Endothelial cell of hepatic sinusoid (primary cell): Measurements from ENCODE around the gene TMED7.
"Not testable (repeated sequence)": the region's sequence is repeated elsewhere in the genome, so short reads cannot be mapped to it uniquely, and the experiment has no call there.

Experiments used
- in situ Hi-C: cut with HindIII; loops from 2 replicates; pipeline ENCODE4 v1.10.0; 2017; ENCODE audit warnings: low sequenced_read_pairs

The TMED7 gene

GRCh38 chr5:115625579-115626444 is at the start of gene TMED7:
TMED7 (minus strand) TSS chr5:115626036; CDS start chr5:115625792, 244 bp downstream.
- in situ Hi-C loops: no loop called here

GRCh38 chr5:115674782-115675181 is 48.9 kb upstream of the TMED7 start:
- in situ Hi-C loops: not testable (repeated sequence)

- in situ Hi-C loops: no loop called here
Observed at GRCh38 chr5:115673596-115673995, 47.8 kb upstream of the TMED7 start.

- in situ Hi-C loops: no loop called here
Observed at GRCh38 chr5:115671939-115672338, 46.1 kb upstream of the TMED7 start.

- in situ Hi-C loops: no loop called here
Observed at GRCh38 chr5:115666023-115666422, 40.2 kb upstream of the TMED7 start.

GRCh38 chr5:115661563-115661962 is 35.7 kb upstream of the TMED7 start:
- in situ Hi-C loops: no loop called here

- in situ Hi-C loops: no loop called here
Observed at GRCh38 chr5:115661101-115661500, 35.3 kb upstream of the TMED7 start.

GRCh38 chr5:115657881-115658233 is 32.0 kb upstream of the TMED7 start:
- in situ Hi-C loops: no loop called here

- in situ Hi-C loops: no loop called here
Observed at GRCh38 chr5:115657125-115657880, 31.5 kb upstream of the TMED7 start.

- in situ Hi-C loops: no loop called here
Observed at GRCh38 chr5:115656404-115656803, 30.6 kb upstream of the TMED7 start.

- in situ Hi-C loops: no loop called here
Observed at GRCh38 chr5:115655994-115656393, 30.2 kb upstream of the TMED7 start.

GRCh38 chr5:115649541-115649940 is 23.7 kb upstream of the TMED7 start:
- in situ Hi-C loops: no loop called here

- in situ Hi-C loops: no loop called here
Observed at GRCh38 chr5:115648056-115648455, 22.2 kb upstream of the TMED7 start.

GRCh38 chr5:115645386-115645785 is 19.6 kb upstream of the TMED7 start:
- in situ Hi-C loops: not testable (repeated sequence)

- in situ Hi-C loops: no loop called here
Observed at GRCh38 chr5:115644046-115644445, 18.2 kb upstream of the TMED7 start.

GRCh38 chr5:115641948-115642347 is 16.1 kb upstream of the TMED7 start:
- in situ Hi-C loops: no loop called here

- in situ Hi-C loops: no loop called here
Observed at GRCh38 chr5:115640274-115640673, 14.4 kb upstream of the TMED7 start.

GRCh38 chr5:115639377-115639776 is 13.5 kb upstream of the TMED7 start:
- in situ Hi-C loops: no loop called here

GRCh38 chr5:115637507-115637906 is 11.7 kb upstream of the TMED7 start:
- in situ Hi-C loops: no loop called here

- in situ Hi-C loops: no loop called here
Observed at GRCh38 chr5:115636008-115636407, 10.2 kb upstream of the TMED7 start.

GRCh38 chr5:115634343-115635132 is 8.7 kb upstream of the TMED7 start:
- in situ Hi-C loops: no loop called here
